GM18507 (cell line): Measurements from ENCODE around the gene GPR108.
A peak's percentile ranks its signal among the peaks of the same experiment; 100 is the strongest.

Source experiments
- DNase-seq: peaks from one replicate; pipeline ENCODE4 v3.0.0; 2011; ENCODE audit warnings: low read depth; ENCODE audit not compliant: insufficient read length; ENCODE audit errors: extremely low spot score
- FAIRE-seq: peaks from 2 replicates; lab custom pipeline; 2011; peaks lifted over from hg19 to GRCh38; lab: Jason Lieb, UNC

The GPR108 gene

DNA sequence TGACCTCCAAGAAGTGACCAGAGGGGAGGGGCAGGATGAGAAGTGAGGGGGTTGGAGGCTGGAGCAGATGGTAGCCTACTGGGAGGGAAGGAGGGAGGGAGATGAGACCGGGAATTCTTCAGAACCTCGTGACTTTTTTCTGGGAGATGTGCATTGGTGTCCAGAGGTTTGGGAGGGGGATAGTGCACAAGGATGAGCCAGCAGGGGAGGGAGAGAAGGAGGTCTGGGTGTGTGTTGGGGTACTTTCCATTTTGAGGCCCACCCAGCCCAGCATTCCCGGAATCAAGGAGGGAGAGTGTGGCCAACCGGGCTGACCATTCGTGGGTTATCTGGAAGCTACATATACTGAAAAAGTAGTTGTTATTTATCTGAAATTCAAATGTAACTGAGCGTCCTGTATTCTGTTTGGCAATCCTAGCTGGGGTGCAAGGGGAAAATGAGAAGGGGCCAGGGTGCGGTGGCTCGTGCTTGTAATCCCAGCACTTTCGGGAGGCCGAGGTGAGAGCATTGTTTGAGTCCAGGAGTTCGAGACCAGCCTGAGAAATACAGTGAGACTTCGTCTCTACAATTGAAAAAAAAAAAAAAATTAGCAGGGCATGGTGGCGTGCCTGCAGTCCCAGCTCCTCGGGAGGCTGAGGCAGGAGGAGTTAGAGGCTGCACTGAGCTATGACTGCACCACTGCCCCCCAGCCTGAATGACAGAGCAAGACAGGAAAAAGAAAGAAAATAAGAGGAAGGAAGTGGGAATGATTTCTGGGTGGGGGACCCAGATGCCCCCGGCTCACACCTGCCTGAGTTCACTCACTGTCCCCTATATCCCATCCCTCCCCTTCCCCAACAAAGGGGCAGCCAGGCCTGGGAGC, 12.5 kb downstream of the GPR108 start:
- FAIRE-seq = no peak
- DNase-seq = no peak

DNA sequence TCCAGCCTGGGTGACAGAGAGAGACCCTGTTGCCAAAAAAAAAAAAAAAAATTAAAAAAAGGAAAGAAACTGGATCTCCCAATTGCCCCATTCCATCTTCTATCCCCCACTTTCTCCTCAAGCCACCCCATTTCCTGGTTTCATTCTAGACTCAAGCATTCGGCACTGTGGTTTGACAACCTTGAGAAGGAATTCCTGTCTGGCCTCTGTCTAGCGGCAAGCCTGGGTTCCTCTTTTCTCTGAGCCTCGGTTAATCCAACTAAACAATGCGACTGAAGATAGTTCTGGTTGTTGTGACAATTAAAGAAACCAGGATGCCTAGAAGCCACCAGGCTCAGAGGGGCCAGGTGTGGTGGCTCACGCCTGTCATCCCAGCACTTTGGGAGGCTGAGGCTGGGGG, 13.6 kb downstream of the GPR108 start:
- FAIRE-seq (peak; percentile 38), DNase-seq (no peak)

DNA sequence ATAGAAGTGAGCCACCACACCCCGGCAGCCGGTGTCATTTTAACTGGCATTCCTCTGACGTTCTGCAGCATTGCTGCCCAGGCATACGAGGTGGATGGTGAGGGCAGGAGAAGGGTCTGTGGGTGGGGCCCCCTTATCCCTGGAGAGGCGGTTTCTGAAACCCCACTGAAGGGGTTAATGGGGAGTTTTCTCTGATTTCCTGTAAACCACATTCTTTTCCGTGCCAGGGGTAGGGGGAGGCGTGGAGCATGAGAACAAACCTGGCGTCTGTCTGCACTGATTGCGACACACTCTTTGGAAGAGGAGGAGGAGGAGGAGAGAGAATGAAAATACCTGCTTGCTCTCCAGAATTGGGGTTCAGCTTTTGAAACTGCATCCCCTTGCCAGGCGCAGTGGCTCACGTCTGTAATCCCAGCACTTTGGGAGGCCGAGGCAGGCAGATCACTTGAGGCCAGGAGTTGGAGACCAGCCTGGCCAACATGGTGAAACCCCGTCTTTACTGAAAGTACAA, 14.2 kb downstream of the GPR108 start:
- FAIRE-seq = no peak
- no peak for DNase-seq

DNA sequence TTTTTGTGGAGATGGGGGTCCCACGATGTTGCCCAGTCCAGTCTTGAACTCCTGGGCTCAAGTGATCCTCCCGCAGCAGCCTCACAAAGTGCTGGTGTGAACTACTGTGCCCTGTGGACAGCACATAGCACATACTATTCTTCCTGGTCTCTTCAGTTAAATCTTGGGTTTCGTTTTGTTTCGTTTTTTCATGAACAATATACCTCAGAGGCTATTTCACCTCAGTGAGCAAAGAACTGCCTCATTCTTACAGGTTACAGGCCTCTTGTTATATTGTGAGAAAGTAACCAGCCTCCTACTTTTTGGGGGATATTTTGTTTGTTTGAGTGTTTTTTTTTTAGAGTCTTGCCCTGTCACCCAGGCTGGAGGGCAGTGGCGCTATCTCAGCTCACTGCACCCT, 15.6 kb downstream of the GPR108 start:
- DNase-seq (no peak), FAIRE-seq (peak; percentile 81)

DNA sequence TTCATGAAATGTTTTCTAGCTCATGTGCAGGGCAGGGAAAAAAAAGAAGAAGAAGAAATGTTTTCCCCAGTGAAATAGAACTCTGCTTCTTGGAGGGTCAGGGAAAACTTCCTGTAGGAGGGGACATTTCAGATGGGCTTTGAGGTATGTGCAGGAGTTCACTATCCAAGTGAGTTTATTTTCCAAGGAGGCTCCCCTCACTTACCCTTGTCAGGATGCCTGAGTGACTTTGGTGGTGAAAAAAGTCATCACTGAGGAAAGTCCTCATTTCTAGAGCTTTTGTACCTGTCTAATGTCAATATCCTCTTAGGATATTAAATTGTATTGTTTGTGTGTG, 16.3 kb downstream of the GPR108 start:
- no peak for FAIRE-seq

DNA sequence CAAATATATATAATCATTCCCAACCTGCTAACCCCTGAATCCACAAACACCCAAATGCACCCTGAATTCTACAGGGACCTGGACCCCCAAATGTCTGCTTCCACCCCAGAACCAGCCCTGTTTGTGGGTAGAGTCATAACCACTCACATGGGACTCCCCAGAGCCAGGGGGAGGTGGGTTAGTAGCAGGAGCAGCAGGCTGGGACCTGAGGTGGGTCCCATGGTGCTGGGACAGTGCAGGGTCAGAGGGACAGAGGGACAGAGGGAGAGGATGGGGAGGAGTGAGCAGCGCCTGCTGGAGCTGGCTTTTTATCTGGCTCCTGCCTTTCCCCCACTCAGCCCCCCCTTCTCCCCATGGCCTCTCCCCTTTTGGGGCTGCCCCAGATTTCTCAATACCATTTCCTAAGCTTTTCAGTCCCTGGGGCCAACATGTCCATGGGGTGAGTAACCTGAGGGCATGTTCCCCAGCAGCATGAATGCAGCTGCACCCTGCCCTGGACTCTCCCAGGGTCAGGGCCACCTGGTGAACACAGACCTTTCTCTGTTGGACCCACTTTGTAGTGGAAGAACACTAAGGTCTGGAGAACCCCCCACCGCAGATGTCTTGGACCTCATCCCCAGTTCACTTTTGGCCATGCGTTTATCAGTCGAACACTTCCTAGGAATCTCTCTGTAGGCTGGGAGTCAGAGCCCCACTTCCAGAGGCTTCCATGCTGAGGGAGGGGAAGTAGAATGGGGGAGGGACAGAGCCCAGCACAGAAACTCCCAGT, 16.8 kb downstream of the GPR108 start, which contains the start of gene C3:
C3 (minus strand) TSS at position 282 of the 769 bp plus-strand sequence; CDS start at position 221, 61 bp downstream.
- FAIRE-seq (no peak), DNase-seq (no peak)

More for the DNA sequence above, 16.3 kb downstream of the GPR108 start:
- DNase-seq = no peak

DNA sequence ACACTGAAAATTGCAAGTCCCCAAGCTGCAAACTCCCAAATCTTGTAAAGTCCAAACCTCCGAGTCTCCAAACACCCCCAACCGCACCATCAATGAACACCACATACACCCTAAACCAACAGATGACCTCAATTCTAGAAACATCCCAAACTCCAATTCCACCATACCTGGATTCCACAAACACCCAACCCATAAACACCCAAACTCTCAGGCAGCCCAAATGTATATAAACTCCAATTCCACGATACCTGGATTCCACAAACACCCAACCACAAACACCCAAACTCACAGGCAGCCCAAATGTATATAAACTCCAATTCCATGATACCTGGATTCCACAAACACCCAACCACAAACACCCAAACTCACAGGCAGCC, 17.4 kb downstream of the GPR108 start:
- no peak for FAIRE-seq
- no peak for DNase-seq

DNA sequence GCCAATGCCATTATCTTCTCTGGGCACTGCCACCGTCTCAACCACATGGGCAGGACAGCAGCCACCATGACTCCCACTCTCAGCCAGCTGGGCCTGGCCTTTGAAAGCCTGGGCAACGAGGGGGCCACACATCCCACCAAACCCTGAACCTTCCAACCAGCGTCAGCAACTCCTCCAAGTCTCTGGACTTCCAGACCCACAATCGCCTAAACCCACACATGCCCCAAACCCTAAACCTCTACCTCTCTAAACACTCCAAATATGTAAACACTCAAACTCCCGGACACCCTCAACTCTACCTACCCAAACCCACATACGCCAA, 17.9 kb downstream of the GPR108 start:
- DNase-seq (no peak), FAIRE-seq (no peak)

DNA sequence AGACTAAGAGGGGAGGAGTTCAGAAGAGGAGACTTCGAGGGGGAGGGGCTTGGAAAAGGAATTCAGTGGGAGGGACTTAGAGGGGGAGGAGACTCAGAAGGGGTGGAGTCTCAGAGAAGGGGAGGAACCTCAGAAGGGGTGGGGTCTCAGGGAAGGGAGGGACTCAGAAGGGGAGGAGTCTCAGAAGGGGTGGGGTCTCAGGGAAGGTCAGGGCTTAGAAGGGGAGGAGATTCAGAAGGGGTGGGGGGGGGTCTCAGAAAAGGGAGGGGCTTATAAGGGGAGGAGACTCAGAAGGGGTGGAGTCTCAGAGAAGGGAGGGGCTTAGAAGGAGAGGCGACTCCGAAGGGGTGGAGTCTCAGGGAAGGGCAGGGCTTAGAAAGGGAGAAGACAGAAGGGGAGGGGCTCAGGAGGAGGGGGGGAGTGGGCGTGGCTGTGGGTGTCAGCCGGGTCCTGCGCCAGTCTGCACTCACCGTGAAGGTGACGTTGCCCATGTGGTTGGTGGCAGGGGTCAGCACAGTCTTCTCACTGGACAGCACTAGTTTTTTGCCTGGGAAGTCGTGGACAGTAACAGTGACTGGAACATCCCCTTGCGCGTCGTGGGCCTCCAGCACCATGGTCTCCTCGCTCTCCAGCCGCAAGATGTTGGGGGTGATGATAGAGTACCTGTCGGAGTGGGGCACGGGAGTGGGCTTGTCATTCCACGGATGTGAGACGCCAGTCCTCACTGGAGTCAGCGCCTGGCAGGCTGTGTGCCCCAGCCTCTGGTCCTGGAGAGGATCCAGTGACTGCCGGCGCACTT, 18.4 kb downstream of the GPR108 start:
- DNase-seq (no peak), FAIRE-seq (no peak)

DNA sequence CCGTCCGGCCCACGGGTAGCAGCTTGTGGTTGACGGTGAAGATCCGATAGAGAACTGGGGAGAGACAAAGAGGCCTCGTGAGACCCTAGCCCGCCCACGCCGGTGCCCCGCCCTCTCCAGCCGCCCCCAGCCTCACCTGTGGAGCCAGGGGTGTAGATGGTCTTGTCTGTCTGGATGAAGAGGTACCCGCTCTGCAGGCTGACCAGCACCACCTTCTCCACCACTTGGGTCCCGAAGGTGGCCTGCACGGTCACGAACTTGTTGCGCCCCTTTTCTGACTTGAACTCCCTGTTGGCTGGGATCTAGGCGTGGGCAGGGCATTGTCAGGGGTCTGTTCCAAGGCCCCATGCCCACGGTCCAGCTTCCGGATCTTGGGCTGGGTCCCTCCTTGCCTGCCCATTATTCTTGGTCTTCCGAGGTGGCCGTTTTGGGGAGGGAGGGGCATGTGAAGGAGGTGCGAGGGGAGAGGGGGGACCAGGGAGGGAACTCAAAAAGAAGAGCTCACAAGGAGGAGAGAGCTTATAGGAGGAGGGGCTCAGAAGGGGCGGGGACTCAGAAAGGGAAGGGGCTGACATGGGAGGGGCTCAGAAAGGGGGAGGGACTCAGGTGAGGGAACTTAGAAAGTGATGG, 19.2 kb downstream of the GPR108 start:
- DNase-seq (no peak), FAIRE-seq (no peak)

DNA sequence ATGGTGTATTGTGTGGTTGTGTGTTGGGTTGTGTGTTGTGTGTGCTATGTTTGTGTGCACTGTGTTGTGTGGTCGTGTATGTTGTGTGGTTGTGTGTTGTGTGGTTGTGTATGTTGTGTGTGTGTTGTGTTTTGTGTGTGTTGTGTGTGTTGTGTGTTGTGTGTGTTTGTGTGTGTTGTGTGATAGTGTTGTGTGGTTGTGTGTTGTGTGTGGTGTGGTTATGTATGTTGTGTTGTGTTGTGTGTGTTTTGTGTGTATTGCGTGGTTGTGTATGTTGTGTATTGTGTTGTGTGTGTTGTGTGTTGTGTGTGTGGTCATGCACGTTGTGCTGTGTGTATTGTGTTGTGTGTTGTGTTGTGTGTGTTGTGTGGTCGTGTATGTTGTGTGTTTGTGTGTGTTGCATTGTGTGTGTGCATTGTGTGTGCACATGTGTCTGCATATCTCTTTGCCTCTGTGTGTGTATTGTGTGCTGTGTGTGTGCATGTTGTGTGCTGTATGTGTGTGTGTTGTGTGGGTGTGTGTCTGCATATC, 19.9 kb downstream of the GPR108 start:
- no peak for DNase-seq
- peak; percentile 65 for FAIRE-seq

DNA sequence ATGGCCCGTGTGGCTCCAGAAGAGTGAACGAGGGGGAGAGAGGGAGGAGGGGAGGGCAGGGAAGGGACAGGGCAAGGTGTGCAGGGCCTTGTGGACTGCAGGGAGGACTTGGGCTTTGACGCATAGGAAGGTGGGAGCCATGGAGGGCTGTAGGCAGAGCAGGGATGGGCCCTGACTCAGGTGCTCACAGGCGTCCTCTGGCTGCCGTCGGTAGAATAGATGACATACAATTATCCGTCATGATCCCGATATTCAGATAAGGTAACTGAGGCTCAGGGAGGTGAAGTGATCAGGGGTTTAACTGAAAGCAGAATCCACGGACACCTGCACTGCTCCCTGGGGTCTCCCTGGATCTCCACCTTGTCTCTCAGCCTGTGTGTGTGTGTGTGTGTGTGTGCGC, 20.3 kb downstream of the GPR108 start:
- DNase-seq = no peak
- FAIRE-seq = no peak

DNA sequence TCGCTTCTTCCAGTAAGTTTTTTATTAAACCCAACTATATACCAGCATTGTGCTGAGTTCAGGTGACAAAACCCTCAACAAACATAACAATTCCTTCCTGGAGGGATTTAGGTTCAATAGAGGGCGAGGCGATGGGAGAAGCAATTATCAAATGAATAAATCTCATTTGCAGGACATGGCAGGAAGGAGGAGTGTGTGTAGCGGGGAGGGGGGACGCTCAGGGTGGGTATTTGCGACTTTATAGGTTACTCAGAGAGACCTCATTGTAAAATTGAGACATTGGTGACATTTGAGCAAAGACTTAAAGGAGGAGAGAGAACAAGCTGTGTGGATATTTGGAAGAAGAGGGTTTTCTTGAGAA, 20.8 kb downstream of the GPR108 start:
- no peak for FAIRE-seq
- no peak for DNase-seq

DNA sequence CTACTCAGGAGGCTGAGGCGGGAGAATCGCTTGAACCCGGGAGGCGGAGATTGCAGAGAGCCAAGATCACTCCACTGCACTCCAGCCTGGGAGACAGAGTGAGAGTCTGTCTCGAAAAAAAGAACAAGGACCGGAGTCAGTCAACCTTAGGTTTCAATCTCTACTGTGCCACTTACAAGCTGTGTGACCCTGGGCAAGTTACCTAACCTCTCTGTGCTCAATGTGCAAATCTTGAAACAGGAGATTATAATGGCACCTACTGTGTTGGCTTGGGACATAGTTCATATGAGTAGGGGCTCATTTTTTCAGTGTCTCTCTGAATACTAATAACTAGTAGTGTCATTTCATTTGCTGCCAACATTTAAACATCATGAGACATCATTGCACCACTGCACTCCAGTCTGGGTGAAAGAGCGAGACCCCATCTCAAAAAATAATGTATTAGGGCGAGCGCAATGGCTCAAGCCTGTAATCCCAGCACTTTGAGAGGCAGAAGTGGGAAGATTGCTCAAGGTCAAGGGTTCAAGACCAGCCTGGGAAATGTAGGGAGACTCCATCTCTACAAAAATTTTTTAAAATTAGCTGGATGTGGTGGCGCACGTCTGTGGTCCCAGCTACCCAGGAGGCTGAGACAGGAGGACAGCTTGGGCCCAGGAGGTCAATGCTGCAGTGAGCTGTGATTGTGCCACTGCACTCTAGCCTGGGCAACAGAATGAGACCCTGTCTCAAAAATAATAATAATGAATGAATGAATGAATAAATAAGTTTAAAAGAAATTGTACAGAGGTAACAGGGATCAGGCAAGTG, 22.4 kb downstream of the GPR108 start:
- no peak for FAIRE-seq
- DNase-seq = no peak

DNA sequence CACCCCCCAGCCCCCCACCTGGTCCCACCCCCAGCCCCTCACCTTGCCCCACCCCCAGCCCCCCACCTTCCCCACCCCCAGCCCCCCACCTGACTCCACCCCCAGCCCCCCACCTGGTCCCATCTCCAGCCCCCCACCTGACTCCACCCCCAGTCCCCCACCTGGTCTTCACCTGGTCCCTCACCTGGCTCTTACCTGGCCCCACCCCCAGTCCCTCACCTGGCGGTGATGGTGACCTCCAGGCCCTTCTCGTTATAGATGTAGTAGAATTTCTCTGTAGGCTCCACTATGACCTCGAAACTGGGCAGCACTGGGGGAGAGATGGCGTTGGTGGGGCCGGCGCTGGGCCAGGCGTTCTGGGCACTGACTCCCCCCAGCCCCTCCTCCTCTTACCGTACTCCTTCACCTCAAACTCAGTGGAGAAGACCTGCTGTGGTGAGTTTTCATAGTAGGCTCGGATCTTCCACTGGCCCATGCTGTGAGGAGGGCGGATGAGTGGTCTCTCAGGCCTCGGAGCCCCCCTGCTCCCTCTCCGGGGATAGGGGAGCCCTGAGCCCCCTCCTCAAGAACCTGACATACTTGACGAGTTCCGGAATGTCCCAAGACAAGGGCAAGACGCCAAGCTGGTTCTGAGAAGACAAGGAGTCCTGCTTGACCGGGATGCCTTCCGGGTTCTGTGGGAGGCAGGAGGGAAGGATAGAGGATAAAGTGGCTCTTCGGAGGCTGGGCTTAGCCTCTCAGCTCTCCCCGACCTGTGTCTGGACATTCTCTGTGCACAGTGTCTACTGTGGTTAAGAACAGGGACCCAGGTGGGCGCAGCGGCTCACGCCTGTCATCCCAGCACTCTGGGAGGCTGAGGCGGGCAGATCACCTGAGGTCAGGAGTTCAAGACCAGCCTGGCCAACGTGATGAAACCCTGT, 23.3 kb downstream of the GPR108 start:
- no peak for FAIRE-seq
- no peak for DNase-seq

DNA sequence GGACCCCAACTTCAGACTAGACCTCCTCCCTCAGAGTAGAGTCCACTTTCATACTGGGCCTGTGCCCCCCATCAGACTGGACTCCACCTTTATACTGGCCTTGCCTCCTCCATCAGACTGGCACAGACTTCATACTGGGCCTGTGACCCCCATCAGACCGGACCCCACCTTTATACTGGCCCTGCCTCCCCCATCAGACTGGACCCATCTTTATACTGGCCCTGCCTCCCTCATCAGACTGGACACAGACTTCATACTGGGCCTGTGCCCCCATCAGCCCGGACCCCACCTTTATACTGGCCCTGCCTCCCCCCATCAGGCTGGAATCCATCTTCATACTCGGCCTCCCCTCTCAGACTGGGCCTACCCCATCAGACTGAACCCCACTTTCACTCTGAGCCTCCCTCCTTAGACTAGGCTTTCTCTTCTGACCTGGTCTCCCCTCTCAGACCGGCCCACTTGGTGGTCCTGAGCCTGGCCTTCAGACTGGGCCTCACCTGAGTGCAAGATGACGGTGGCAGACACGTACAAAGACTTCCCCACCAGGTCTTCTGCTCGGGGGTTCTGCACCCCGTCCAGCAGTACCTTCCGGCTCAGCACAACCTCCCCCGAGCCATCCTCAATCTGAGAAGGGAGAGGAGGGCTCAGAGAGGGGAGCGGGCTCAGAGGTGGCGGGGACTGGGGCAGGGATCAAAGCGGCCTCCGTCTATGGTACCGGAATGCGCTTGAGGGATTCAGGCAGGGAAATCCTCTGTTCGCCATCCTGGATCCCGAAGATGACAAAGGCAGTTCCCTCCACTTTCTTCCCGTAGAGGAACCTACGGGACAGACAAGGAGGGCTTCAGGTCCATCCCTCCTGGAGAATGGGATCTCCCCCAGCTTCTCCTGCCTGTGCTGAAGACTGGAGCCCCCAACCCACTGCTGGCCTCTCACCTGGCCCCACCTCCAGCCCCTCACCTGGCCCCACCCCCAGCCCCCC, 24.4 kb downstream of the GPR108 start:
- DNase-seq (no peak), FAIRE-seq (no peak)

DNA sequence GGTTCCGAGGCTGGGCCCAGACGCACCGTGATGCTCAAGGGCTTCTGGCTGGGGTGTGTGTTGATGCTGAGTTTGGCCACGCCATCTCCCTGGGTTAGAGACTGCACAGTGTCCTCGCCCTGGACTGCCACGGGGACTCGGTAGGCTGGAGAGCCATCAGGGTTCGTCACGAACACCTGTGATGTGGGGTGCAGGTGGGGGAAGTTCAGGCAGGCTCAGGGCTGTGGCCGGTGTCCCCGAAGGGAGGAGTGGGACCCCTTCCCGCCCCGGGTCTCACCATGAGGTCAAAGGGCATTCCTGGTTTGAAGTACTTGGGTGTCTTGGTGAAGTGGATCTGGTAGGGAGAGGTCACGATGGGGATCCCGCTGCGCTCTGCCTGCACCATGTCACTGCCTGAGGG, 25.1 kb downstream of the GPR108 start:
- FAIRE-seq = no peak
- DNase-seq = no peak
